ENCODE results near the gene GSTM3.
A peak's percentile ranks its signal among the peaks of the same experiment; 100 is the strongest.

Gene GSTM3

GRCh38 chr1:109773900-109774485 is 33.2 kb upstream of the GSTM3 start:
- DNase-seq (ENCODE audit: insufficient read length, low spot score) (no peak), FAIRE-seq (no peak)
- TF ChIP-seq, protein P1, sequence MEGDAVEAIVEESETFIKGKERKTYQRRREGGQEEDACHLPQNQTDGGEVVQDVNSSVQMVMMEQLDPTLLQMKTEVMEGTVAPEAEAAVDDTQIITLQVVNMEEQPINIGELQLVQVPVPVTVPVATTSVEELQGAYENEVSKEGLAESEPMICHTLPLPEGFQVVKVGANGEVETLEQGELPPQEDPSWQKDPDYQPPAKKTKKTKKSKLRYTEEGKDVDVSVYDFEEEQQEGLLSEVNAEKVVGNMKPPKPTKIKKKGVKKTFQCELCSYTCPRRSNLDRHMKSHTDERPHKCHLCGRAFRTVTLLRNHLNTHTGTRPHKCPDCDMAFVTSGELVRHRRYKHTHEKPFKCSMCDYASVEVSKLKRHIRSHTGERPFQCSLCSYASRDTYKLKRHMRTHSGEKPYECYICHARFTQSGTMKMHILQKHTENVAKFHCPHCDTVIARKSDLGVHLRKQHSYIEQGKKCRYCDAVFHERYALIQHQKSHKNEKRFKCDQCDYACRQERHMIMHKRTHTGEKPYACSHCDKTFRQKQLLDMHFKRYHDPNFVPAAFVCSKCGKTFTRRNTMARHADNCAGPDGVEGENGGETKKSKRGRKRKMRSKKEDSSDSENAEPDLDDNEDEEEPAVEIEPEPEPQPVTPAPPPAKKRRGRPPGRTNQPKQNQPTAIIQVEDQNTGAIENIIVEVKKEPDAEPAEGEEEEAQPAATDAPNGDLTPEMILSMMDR (IDR thresholded peaks at IDR 0.05; ENCODE audit: insufficient read depth, missing control alignments): no peak

GRCh38 chr1:109773203-109773899 is 32.5 kb upstream of the GSTM3 start:
- TF ChIP-seq, protein P1 (IDR thresholded peaks at IDR 0.05; ENCODE audit: insufficient read depth, missing control alignments): peak; percentile 82
- FAIRE-seq (no peak), DNase-seq (ENCODE audit: insufficient read length, low spot score) (peak; percentile 62)

GRCh38 chr1:109772658-109773202 is 31.9 kb upstream of the GSTM3 start:
- FAIRE-seq: no peak
- TF ChIP-seq, protein P1 (IDR thresholded peaks at IDR 0.05; ENCODE audit: insufficient read depth, missing control alignments): no peak
- no peak for DNase-seq (ENCODE audit: insufficient read length, low spot score)

GRCh38 chr1:109771712-109772657 is 31.1 kb upstream of the GSTM3 start:
- FAIRE-seq (no peak), DNase-seq (ENCODE audit: insufficient read length, low spot score) (no peak)
- TF ChIP-seq, protein P1 (IDR thresholded peaks at IDR 0.05; ENCODE audit: insufficient read depth, missing control alignments): no peak

DNA sequence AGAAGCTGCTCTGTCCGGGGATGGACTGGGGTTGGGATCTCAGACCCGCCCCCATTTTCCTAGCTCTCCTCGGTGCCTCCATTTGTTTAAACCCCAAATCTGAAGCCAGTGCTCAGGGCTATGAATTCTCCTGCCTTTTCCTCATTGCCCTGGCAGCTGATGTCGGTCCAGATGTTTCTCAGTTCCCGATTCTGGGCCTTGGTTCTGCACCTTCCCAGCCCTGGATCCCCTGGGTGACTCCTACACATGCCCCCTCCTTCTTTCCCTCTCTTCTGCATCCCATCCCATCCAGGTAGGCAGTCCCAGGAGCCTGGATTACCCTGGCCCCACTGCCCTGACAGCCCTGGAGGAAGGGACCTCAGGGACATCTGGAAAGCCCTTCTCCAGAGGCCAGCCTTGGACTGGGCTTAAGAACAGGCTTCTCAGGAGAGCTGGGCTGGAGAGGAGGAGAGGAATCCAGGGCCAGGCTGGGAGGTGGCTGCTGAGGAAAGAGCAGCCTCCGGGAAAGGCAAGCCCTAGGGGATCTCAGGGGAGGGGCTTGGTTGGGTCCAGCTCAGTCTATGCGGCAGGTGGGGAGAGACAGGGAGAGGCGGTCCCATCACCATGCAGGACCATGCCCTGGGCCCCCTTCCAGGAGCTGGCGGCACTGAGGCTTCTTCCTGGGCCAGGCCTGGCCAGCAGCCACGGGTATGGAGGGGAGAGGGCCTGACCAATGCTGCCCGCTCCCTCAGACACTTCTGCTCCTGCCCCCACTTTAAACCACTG is 29.7 kb upstream of the GSTM3 start:
- DNase-seq (ENCODE audit: insufficient read length, low spot score) (no peak), FAIRE-seq (no peak)
- TF ChIP-seq, protein P1 (IDR thresholded peaks at IDR 0.05; ENCODE audit: insufficient read depth, missing control alignments): no peak

- no peak for DNase-seq (ENCODE audit: insufficient read length, low spot score)
- FAIRE-seq: no peak
- TF ChIP-seq, protein P1 (IDR thresholded peaks at IDR 0.05; ENCODE audit: insufficient read depth, missing control alignments): no peak
Measured at GRCh38 chr1:109769330-109770078, 28.7 kb upstream of the GSTM3 start.
